Measurements from ENCODE around the gene SPOUT1.
"Not testable (repeated sequence)": the region's sequence is repeated elsewhere in the genome, so short reads cannot be mapped to it uniquely, and the experiment has no call there.

Gene SPOUT1, protein sequence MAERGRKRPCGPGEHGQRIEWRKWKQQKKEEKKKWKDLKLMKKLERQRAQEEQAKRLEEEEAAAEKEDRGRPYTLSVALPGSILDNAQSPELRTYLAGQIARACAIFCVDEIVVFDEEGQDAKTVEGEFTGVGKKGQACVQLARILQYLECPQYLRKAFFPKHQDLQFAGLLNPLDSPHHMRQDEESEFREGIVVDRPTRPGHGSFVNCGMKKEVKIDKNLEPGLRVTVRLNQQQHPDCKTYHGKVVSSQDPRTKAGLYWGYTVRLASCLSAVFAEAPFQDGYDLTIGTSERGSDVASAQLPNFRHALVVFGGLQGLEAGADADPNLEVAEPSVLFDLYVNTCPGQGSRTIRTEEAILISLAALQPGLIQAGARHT

DNA sequence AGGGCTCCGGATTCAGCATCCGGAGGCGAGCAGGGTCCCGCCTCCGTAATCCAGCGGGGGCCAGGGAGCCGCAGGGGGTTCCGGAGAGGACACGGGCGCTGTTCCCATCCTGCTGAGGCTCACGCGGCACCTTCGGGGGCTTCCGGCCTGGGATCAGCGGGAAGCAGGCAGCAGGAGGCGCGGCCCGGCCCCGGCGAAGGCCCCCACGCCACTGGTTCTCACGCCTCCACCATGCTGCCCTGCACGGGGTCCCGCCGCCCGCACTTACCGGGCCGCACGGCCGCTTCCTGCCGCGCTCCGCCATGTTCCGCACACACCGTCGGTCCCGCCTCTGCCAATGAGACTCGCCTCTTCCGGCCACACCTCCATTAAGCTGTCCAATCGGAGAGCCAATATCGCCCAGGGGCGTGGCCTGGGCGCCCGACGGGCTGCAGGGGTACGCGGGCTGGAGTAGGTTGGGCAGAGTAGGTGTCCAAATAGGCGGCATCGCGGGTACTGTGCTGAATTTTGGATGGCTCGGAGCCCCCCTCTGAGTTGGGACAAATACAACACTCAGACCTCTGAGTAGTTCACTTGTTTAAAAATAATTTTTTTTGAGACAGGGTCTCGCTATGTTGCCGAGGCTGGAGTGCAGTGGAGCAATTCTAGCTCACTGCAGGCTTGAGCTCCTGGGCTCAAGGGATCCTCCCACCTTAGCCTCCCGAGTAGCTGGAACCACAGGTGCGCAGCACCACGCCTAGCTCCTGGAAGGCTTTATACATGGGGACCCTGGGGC lies at the start of gene SPOUT1:
Gene SPOUT1 (minus strand): TSS at position 318 of the 775 bp plus-strand sequence. CDS start 14 bp downstream, at position 304.
- peak; percentile 93 for DNase-seq

- no peak for DNase-seq
These were observed 48.3 kb upstream of the SPOUT1 start for GRCh38 chr9:128877852-128878251.

DNA sequence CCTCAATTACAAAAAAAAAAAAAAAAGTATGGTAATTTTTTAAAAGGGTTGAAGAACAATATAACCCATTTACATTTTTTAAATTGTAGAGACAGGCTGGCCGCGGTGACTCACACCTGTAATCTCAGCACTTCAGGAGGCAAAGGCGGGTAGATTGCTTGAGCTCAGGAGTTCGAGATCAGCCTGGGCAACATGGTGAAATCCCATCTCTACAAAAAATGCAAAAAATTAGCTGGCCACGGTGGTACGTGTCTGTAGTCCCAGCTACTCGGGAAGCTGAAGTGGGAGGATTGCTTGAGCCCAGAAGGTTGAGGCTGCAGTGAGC lies 41.3 kb upstream of the SPOUT1 start:
- DNase-seq = not testable (repeated sequence)

- DNase-seq = no peak
These were observed 40.7 kb upstream of the SPOUT1 start for GRCh38 chr9:128870128-128870940.

GRCh38 chr9:128863647-128864046 lies 34.1 kb upstream of the SPOUT1 start:
- DNase-seq = peak; percentile 86

DNA sequence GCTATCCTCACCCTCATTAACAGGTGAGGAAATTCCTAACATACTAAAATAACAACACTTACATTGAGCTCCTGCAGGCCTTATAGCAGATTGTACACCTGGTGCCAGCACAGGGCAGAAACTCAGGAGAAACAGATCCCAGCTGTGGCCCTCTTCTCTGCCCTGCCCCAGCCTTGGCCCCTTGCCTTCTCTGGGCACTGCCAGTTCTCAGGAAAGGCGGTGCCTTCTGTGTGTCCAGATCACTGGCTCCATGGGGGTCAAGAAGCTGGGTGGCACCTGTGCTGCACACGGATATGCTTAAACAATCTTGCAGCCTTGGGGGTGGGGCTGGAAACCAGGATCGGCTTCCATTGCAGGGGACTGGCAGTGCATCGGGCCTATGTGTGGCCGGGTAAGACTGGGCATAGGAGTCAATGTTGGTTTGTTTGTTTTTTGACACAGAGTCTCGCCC lies 32.8 kb upstream of the SPOUT1 start:
- no peak for DNase-seq

GRCh38 chr9:128861501-128861900 lies 31.9 kb upstream of the SPOUT1 start:
- DNase-seq = no peak

- DNase-seq = no peak
These were observed 31.3 kb upstream of the SPOUT1 start for GRCh38 chr9:128860937-128861336.

GRCh38 chr9:128858476-128858875 lies 28.9 kb upstream of the SPOUT1 start:
- DNase-seq = not testable (repeated sequence)

DNA sequence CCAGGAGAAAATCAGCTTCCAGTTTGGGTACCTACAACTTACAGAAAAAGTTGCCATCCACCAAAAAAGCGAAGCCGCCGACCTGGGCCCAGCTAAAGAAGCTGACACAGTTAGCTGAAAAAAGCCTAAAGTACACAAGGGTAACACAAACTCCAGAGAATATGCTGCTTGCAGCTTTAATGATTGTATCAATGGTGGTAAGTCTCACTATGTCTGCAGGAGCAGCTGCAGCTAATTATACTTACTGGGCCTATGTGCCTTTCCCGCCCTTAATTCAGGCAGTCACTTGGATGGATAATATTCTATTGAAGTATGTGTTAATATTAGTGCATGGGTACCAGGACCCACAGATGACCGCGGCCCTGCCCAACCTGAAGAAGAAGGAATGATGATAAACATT lies 24.9 kb upstream of the SPOUT1 start:
- not testable (repeated sequence) for DNase-seq

DNA sequence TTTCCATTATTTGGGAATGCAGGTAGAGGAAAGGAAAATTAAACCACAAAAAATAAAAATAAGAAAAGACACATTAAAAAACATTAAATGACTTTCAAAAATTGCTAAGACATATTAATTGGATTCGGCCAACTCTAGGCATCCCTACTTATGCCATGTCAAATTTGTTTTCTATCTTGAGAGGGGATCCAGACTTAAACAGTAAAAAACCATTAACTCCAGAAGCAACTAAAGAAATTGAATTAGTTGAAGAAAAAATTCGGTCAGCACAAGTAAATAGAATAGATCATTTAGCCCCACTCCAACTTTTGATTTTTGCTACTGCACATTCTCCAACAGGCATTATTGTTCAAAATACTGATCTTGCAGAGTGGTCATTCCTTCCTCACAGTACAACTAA lies 23.1 kb upstream of the SPOUT1 start:
- DNase-seq = not testable (repeated sequence)

- not testable (repeated sequence) for DNase-seq
These were observed 22.4 kb upstream of the SPOUT1 start for GRCh38 chr9:128851779-128852600.

DNA sequence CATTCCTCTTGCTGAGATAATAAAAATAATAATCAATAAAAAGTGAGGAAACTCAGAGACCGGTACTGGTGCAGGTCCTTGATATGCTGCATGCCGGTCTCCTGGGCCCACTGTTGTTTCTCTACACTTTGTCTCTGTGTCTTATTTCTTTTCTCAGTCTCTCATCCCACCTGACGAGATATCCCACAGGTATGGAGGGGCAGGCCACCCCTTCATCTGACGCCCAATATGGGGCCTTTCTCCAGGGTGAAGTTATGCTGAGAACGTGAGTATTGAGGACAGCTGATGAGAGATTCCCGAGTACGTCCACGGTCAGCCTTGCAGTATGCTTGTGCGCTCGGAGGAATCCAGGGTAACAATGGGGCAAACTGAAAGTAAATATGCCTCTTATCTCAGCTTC lies 21.4 kb upstream of the SPOUT1 start:
- not testable (repeated sequence) for DNase-seq

- DNase-seq = no peak
These were observed 18.2 kb upstream of the SPOUT1 start for GRCh38 chr9:128847803-128848202.

- DNase-seq = no peak
These were observed 17.1 kb upstream of the SPOUT1 start for GRCh38 chr9:128846680-128847030.

DNA sequence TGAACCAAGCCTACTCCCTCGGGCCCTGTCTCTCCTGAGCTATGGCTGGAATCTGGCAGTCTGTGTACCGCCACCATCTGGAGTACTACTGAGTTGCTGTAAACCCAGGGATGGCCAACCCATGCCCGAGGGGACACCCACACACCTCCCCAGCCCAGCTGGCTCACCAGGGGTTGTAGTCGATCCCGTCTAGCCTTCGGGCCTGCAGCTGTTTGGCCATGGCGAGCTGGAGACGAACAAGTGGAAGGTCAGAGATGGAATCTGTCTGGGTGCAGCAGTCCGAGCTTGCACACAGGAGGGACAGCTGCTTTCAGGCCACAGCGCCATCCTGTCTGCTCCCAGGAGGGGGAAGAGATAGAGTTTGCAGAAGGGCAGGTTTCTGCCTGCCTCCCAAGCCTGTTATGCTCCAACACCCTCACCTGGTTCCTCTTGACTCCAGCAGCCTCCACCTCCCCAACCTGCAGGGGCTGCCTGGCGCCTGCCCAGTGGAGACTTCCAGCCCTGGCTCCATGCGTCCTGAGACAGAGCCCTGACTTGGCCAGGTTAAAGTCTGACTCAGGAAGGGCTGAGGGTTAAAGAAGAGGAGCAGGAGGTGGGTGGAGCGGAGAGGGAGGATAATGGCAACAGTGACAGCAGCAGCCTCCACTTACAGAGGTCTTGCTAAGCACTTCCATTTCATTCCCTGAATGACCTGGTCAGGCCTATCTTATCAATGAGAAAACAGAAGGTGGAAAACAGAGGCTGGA lies 15.8 kb upstream of the SPOUT1 start:
- no peak for DNase-seq

DNA sequence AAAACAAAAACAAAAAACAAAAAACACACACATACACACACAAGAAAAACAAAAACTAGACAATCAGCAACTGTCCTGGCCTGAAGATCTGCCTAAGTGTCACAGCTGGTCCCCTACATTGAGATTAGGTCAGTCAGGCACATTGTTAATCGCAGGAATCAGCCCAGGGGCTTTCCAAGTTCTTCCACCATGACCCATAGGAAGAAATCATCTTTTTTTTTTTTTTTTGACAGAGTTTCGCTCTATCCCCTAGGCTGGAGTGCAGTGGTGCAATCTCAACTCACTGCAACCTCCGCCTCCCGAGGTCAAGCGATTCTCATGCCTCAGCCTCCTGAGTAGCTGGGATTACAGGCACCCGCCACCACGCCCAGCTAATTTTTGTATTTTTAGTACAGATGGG lies 13.6 kb upstream of the SPOUT1 start:
- not testable (repeated sequence) for DNase-seq

GRCh38 chr9:128841694-128842492 lies 12.3 kb upstream of the SPOUT1 start:
- DNase-seq = no peak

DNA sequence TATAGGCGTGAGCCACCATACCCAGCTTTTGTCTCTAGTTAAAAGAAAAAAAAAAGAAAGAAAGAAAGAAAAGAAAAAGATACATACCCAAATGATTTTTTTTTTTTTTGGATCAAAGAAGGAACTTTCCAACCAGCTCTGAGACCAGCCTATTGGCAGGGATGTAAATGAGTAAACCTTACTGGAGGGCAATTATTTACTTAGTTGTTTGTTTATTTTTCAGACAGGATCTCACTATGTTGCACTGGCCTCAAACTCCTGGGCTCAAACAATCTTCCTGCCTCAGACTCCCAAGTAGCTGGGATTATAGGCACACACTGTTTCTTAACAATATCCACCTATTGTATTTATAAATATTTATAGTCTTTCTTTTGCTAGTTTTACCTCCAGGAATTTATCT lies 10.9 kb upstream of the SPOUT1 start:
- no peak for DNase-seq

DNA sequence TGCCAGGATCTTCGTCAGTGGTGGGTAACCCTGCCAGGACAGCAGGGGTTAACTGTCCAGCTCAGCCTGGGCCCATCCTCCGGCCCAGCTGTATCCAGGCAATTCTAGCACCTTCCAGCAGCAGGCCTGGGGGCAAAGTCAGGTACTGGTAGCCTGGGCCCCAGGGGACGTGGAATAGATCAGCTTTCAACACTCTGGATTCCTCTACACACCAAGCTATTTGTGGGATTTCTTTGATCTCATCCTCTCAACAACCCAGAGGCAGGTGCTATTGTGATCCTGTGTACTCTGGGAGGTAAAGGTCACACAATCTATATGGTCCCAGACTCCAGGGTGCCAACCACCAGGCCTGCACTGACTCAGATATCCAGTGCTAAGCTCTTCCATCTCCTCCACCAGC lies 8.7 kb upstream of the SPOUT1 start:
- no peak for DNase-seq

Measured in stimulated activated CD4-positive, alpha-beta T cell treated with anti-CD3 and anti-CD28 coated beads, Interleukin-4, amount 100 ng/mL, for 1 hour (primary cell).